Panc1 (cell line): ENCODE results near the gene NRP2. TPM values are rescaled to one million over a fixed set of nuclear protein-coding genes. Genes with fewer than 3 reads are reported as not detected.

Experiments
- ATAC-seq: fragments of 200-7000 bp; cut with Tn5 transposase; 2 replicates; pipeline ENCODE4 v1.9.1; 2020; ENCODE audit warnings: mild to moderate bottlenecking, moderate library complexity
- BruUV-seq: library from RNA; stranded (reverse); fragments of 400-500 nt; replicated peaks from 2 replicates; lab custom pipeline; 2021; lab: Mats Ljungman, UMichigan
- CTCF ChIA-PET: fragments of 300-600 bp; sonication (Branson Sonifier 250); formaldehyde crosslinking; loops from one replicate; lab custom pipeline; 2022; ENCODE audit warnings: antibody characterized with exemption; lab: Charles Lee
- POLR2A ChIA-PET: fragments of 300-600 bp; sonication (Branson Sonifier 250); formaldehyde crosslinking; loops from one replicate; lab custom pipeline; 2022; ENCODE audit warnings: antibody characterized with exemption; lab: Charles Lee
- DNase-seq: peaks from one replicate; pipeline ENCODE4 v3.0.0-alpha.2; 2010; ENCODE audit warnings: low read depth, low spot score
- H3K27ac ChIP-seq: 2 replicates; pipeline ENCODE4 v1.5.1; 2011; ENCODE audit warnings: mild to moderate bottlenecking, low read length, inconsistent platforms
- H3K27me3 ChIP-seq: fragments of 200-500 bp; sonication (Bioruptor generic); 2 replicates; pipeline ENCODE4 v1.6.0; 2014; ENCODE audit warnings: low read length, inconsistent platforms; ENCODE audit not compliant: control insufficient read depth, insufficient read depth
- H3K36me3 ChIP-seq: fragments of 200-500 bp; sonication (Bioruptor generic); 2 replicates; pipeline ENCODE4 v1.5.1; 2014; ENCODE audit warnings: inconsistent platforms, mild to moderate bottlenecking, low read length, moderate library complexity; ENCODE audit not compliant: control insufficient read depth, insufficient read depth
- H3K4me1 ChIP-seq: 2 replicates; pipeline ENCODE4 v1.5.1; 2011; ENCODE audit warnings: inconsistent platforms, mild to moderate bottlenecking, low read length, moderate library complexity; ENCODE audit not compliant: control insufficient read depth, insufficient read depth
- H3K4me3 ChIP-seq, 2 experiments: 2 replicates each; pipeline ENCODE4 v1.5.1; 2011 to 2012; ENCODE audit warnings: low read depth in 2 of 2, low read length in 2 of 2, mild to moderate bottlenecking in 2 of 2, inconsistent platforms in 1 of 2, moderate library complexity in 1 of 2
- H3K9me3 ChIP-seq: fragments of 200-500 bp; sonication (Bioruptor generic); 2 replicates; pipeline ENCODE4 v1.5.1; 2014; ENCODE audit warnings: low read depth, mild to moderate bottlenecking, inconsistent platforms, low read length, moderate library complexity; ENCODE audit not compliant: control insufficient read depth, insufficient read depth
- CTCF ChIP-seq: fragments of 450-650 bp; IDR thresholded peaks from 2 replicates; pipeline ENCODE4 v1.5.1; 2017; ENCODE audit warnings: mild to moderate bottlenecking
- POLR2AphosphoS5 ChIP-seq: IDR thresholded peaks from 2 replicates; pipeline ENCODE4 v1.6.1; 2012; ENCODE audit warnings: mild to moderate bottlenecking, low read depth, low read length, moderate library complexity
- REST ChIP-seq, 2 experiments: IDR thresholded peaks; 2 replicates each; pipeline ENCODE4 v1.6.1; 2011 to 2012; ENCODE audit warnings: low read depth in 2 of 2, control low read depth in 1 of 2, low read length in 1 of 2, mild to moderate bottlenecking in 1 of 2, moderate library complexity in 1 of 2; ENCODE audit not compliant: insufficient read depth in 1 of 2
- SIN3A ChIP-seq: IDR thresholded peaks from 2 replicates; pipeline ENCODE4 v1.6.1; 2012; ENCODE audit warnings: low read depth, mild to moderate bottlenecking, low read length, moderate library complexity, borderline replicate concordance; ENCODE audit not compliant: insufficient read depth
- TCF7L2 ChIP-seq: IDR thresholded peaks from 2 replicates; pipeline ENCODE4 v1.6.1; 2011; ENCODE audit warnings: mild to moderate bottlenecking, low read depth, low read length, inconsistent platforms
- in situ Hi-C: cut with HindIII; loops from 2 replicates; pipeline ENCODE4 v1.10.0; 2016; ENCODE audit warnings: low sequenced_read_pairs, low pct_unique_long_range_greater_than_20kb
- intact Hi-C: fragments of 100-400 bp; cut with micrococcal nuclease; formaldehyde crosslinking; loops from one replicate; pipeline ENCODE4 v1.10.0; 2022; ENCODE audit not compliant: unreplicated experiment
- total RNA-seq: library from RNA; stranded (reverse); gene quantifications from one replicate; pipeline ENCODE4 v1.2.1, GENCODE V29; 2021; ENCODE audit not compliant: unreplicated experiment

NRP2 gene
- total RNA-seq, 1 experiment from 2014 or later = 6.7 TPM

GRCh38 chr2:205766779-205767359, 84.6 kb downstream of the NRP2 start:
- ATAC-seq = no peak

DNA sequence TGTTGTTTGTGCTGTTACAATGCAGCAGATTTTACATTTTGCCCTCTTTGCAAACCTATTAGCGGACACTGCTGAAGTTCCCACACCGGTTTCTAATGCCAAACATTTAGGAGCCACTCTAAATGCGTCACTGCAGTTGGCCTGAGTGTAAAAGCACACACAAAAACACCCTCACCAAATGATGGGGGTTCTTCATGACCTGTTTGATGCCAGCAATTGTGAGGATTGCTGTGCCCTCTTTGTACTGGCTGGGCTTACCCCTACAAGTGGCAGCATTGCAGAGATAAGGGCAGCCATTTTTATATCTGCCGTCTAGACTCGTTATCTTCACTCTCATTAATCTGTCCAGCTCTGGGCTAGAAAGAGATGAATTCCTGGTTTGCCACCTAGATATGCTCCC, 85.3 kb downstream of the NRP2 start:
- POLR2A ChIA-PET = no interaction called here
- ATAC-seq (no peak), DNase-seq (no peak)
- intact Hi-C loops (loop anchor here (2.0 to 5.0 kb wide), 3 partner anchors 45 to 159 kb away; no protein-coding TSS in a partner anchor), in situ Hi-C loops (no loop called here)
- H3K4me3 ChIP-seq = no peak overlapping the region
- no peak for TF ChIP-seq TCF7L2
- TF ChIP-seq SIN3A = no peak
- no peak for TF ChIP-seq REST (IDR thresholded peaks at IDR 0.05; ENCODE audit: insufficient read depth in 1 of 2, low read depth in 2 of 2, low read length in 1 of 2)
- TF ChIP-seq CTCF = no peak
- no peak for TF ChIP-seq POLR2AphosphoS5
- H3K27ac ChIP-seq = no peak overlapping the region
- no peaks in the 10 kb centered on the region for H3K4me1 ChIP-seq
- no TSS peak for BruUV-seq
- H3K27me3 ChIP-seq = peaks cover 5% of the 10 kb centered on the region; the same call in 1 of the 2 replicates
- CTCF ChIA-PET = no interaction called here
- no peaks in the 10 kb centered on the region for H3K9me3 ChIP-seq
- H3K36me3 ChIP-seq = no peaks in the 10 kb centered on the region

More at GRCh38 chr2:205766779-205767359, 84.6 kb downstream of the NRP2 start:
- Histone ChIP-seq H3K4me1 (no peaks in the 10 kb centered on the region), H3K4me3 (no peak overlapping the region), H3K27ac (no peak overlapping the region), H3K27me3 (peaks cover 2% of the 10 kb centered on the region; the same call in 1 of the 2 replicates), H3K9me3 (no peaks in the 10 kb centered on the region), H3K36me3 (no peaks in the 10 kb centered on the region)
- intact Hi-C loops = loop anchor here (2.0 to 5.0 kb wide), 3 partner anchors 45 to 160 kb away; no protein-coding TSS in a partner anchor
- in situ Hi-C loops = no loop called here
- BruUV-seq = no TSS peak
- ChIA-PET POLR2A (no interaction called here), CTCF (no interaction called here)
- peak; percentile 30 for DNase-seq
- TF ChIP-seq CTCF (peak; percentile 93), TCF7L2 (no peak)
